HT1080 (cell line): Measurements from ENCODE around the gene LGI1. TPM values are rescaled to one million over a fixed set of nuclear protein-coding genes. Genes with fewer than 3 reads are reported as not detected.

Experiments used
- DNase-seq: peaks from one replicate; pipeline ENCODE4 v3.0.0-alpha.2; 2015; ENCODE audit warnings: low read depth
- total RNA-seq: library from RNA; depleted of rRNA; stranded (reverse); fragments of >200 nt; shearing (Covaris generic); gene quantifications from 2 replicates; pipeline ENCODE4 v1.2.3, GENCODE V29; 2014

The LGI1 gene
- total RNA-seq, 1 experiment from 2014 or later: 0.02 TPM

- DNase-seq: no peak
These were observed 3.0 kb upstream of the LGI1 start for GRCh38 chr10:93754761-93755160.

DNA sequence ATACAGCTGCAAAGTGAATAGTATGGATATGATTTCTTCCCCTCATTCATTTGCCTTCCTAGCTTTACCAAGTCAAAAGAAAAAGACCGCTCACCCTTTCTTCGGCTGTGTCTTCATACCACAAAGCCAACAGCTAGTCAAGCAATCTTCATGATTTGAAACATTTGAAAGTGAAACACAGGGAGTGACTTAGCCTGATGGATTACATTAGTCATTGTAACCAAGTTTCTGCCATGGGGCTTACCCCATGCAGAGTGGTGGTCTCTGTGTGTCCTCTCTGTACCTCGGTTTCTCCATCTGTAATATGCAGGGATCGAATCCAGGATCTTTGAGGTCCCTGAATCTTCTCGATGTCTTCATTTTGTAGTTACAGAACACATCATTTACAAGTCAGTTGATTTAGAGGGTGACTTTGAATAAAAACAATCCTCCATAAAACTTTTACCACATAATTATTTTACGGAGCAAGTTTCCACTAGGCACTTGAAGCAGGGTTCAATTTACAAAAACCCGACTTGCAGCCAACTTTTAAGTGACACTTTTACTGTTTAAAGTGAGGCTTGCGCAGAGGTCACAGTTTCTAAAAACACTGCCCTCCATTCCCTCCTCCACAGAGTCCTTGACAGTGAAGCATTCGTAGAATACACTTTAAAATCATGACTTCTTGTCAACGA, 2.2 kb upstream of the LGI1 start:
- no peak for DNase-seq

DNA sequence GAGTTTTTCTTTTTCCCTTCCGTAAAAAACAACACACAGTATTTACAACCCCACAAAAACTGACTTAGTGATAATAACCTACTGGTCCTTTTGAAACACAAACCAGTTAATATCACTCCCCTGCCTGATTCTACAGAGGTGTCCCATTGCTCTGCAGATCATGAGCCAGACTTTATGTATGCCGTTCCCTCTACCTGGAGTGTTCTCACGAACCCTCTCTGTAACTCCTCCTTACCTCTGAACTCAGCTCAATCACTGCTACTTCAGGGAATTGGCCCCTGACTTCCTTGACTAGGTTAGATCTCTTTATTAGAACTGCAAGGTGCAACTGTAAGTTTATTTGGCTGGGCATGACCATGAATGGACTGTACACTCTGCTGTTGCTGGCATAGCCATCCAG, 1.6 kb upstream of the LGI1 start:
- DNase-seq: no peak

- no peak for DNase-seq
These were observed 600 bp upstream of the LGI1 start for GRCh38 chr10:93757136-93757535.

DNA sequence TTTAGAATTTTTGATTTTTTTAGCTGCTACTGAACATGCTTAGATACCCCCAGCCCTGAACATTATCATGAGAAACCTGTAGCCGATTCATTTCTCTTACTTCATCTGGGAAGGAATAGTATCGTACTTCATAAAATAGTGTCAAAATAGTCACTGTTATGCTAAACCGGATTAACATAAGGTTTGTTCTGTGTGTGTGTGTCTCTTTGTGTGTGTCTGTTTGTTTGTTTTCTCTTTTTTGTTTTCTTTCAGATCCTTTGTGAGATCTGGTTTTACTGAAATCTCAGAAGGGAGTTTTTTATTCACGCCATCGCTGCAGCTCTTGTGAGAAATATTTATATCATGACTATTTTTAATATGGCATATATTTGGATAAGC, 761 bp downstream of the LGI1 start:
- DNase-seq: no peak

- no peak for DNase-seq
These were observed 1.2 kb downstream of the LGI1 start for GRCh38 chr10:93758891-93759410.

- no peak for DNase-seq
These were observed 2.8 kb downstream of the LGI1 start for GRCh38 chr10:93760490-93760889.

DNA sequence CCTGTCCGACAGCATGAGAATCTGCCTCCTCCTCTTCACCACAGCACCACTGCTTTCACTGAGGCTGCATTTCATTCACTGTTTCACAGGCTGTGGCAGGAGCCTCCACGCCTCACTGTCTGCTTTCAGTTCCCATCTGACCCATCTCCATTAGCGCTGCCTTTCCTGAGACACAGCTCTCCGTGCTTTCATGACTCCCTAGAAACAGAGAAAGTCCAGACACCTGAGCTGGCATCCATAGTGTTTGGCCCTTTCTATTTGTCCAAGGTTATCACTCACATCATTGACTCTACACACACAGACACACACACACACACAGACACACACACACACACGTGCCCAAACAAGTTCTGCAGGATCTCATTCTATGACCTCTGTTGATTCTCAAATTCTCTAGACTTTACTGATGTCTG, 5.2 kb downstream of the LGI1 start:
- no peak for DNase-seq

DNA sequence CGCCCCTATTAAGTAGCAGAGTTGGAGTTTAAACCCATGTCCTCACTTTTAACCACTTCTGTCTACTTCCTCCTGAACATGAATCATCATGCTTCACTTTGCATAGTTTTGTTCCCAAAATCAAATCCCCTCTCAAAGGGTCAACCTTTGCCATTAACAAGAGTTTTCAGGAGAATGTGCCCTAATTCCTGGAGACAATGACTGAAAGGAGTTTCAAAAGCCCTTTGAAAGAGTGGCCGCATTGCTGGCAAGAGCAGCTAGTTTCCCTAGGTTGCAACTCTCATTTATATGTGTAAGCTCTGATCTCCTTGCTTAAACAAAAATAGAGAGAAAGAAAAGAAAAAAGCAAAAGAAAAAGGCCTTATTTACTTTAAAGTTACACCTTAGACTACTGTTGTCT, 9.2 kb downstream of the LGI1 start:
- no peak for DNase-seq

DNA sequence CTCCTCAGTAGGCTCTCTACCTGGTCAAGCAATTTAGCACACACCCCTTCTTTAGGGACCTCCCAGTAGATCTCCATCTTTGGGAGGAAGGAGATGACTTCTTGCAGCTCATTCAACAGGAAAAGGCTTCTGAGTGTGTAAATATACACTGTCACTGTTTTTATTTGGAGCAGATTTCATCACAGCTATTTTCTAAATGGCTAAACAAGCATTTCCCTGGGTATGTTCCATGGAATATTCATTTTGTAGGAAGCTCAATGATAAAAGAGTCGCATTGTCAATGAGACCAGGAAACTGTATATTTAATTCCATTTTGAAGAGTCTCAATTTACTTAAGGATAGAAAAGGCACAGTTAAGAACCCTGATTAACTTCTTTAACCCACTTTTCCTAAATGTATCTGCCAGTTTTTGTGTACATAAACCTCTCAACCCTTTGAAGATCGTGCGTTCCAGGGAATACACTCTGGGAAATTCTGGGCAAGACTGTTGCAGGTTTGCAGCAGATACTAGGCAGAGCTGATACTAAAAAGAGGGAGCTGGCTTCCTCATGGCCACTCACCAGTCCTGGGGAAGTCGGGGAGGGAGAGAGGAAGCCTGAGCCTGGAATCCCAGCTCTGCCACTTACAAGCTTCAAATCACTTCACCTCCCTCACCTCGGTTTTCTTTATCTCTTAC, 10.1 kb downstream of the LGI1 start:
- no peak for DNase-seq

GRCh38 chr10:93768892-93769291, 11.2 kb downstream of the LGI1 start:
- no peak for DNase-seq

DNA sequence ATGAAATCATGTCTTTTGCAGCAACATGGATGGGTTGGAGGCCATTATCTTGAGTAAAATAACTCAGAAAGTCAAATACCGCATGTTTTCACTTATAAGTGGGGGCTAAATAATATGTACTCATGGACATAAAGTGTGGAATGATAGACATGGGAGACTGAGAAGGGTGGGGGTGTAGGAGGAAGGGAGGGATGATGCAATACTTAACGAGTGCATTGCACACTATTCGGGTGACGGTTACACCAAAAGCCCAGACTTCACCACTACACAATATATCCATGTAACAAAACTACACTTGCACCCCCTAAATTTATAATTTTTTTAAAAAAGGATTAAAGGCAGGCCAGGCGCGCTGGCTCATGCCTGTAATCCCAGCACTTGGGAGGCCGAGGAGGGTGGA, 13.6 kb downstream of the LGI1 start:
- no peak for DNase-seq

DNA sequence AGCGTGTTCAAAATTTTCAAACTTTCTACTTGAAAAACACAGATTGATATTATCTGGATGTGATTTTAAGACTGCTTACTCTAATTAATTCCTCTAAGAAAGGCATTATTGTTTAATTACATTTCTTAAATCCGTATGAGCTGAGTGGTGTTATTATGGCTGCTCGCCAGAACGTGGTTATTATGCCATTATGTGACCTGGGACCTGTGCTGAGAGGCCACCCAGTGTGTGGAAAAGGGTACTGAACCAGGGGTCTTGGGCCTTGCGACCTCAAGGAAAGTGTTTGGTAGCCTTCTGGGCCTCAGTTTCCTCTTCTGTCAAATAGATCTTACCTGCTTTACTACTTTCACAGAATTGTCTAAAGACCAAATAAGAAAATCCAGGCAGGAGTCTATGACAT, 15.4 kb downstream of the LGI1 start:
- DNase-seq: no peak

GRCh38 chr10:93773705-93774104, 16.0 kb downstream of the LGI1 start:
- no peak for DNase-seq

GRCh38 chr10:93775356-93775755, 17.6 kb downstream of the LGI1 start:
- no peak for DNase-seq

DNA sequence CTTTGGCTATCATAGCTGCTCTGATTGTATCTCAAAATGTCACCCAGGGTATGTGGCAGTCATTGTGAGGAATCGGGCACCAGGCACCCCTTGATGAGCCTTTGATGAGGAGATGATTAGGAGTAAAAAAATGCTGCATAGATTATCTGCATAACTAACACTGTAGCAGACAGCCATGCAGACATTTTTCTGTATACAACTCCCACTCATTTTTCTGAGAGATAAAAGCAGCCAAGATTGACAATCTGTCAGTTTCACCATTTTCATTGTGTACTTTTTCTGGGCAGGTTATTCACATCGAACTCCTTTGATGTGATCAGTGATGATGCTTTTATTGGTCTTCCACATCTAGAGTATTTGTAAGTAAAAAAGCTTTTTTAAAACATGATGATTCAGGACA, 19.4 kb downstream of the LGI1 start:
- DNase-seq: no peak

DNA sequence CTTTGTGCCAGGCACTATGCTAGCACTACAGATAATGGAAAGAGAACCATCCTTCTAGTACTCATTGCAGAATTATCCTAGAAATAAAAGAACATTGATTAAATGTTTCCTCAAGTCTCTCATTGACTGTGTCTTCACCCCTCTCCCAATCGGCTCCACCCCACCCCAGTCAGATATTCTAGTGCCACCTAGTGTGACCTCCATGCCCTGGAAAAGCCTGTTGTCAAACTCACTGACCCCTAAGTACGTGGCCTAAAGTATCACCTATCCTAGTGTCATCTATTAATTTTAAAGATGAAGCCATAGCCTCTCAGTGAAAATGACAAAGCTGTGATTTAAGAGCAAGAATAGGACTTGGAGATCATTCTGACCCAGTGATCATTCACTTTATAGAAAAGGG, 26.3 kb downstream of the LGI1 start:
- no peak for DNase-seq

DNA sequence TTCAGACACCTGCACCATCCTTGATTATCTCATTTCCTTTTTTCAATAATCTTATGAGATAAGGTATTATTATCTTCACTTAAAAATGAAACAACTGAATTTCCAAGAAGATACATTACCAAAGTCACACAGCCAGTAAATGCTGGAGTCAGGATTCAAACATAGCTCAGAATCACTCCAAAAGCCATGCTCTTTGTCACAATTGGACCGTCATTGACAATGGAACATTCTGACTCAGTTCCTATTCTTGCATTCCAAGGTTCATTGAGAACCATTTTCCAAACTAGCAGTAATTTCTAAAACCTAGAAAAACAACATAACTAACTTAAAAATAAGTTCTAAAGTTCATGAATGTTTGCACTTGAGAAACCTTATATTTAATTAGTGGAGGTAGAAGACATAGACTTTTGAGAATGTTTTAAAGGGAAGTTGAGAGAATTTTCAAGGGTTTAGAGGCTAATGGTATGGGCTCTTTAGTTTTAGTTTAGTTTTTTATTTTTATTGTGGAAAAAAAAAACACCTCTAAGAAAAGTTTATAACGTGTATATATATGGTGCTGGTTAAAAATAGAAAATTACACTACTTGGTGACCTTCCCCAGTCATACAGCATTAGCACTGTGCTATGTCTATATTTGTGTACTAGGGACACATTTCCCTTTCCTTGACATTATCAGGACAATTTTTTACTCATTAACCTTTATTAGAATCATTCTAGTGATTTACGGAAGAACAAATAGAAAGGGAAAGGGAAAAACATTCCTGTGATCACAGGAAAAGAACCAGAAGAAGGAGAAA, 30.9 kb downstream of the LGI1 start:
- no peak for DNase-seq

DNA sequence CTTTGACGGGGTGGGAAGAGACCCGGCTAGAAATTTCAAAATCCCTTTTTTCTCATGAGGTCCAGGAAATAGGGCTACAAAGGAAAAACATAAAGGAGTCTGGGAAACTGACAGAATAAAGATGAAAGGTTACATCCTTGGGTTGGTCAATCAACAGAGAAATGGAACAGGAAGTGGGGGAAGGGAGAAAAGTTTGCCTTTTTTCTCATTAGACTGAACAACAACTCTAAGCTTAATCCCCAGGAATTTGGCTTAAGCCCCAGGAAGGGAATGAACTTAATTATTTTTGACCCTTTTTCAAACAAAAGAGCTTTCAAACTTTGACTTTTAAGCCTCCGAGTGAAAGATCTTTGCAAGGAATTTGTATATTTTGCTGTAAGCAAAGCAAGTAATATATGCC, 32.7 kb downstream of the LGI1 start:
- no peak for DNase-seq

GRCh38 chr10:93796167-93796566, 38.4 kb downstream of the LGI1 start:
- DNase-seq: no peak

DNA sequence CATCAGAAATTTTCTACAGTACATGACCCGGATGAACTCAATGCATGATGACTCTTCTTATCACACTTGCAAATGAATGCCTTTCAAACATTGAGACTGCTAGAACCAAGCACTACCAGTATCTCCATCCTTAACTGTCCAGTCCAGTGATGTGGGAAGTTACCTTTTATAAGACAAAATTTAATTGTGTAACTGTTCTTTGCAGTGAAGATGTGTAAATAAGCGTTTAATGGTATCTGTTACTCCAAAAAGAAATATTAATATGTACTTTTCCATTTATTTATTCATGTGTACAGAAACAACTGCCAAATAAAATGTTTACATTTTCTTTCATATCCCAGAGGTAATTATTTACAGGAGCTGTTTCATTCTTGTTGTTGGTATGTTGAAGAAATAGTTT, 40.1 kb downstream of the LGI1 start:
- DNase-seq: no peak

DNA sequence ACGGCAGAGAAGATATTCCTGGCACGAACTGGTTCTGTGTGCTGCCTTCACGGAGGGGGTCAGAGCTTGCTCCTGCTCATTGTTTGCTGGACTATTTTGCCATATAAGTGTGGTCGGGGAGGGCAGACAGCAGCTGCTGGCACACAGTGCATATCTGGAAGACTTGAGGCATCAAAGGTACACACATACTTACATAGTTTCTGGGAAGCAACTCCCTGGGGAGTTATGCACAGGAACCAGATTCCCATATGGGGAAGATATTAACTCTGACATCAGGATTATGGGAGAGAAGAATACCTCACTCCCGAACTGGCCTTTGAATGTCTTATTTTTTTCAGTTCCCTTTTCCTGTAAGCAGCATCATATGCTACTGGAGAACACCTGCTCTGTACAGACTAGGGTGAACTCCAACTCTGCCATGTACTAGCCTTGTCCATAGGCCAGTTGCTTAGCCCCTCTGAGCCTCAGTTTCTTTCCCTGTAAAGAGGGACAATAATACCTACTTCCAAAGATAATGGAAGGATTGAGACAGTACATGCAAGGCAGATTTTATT, 41.5 kb downstream of the LGI1 start:
- DNase-seq: no peak
